ENCODE data around the gene CDK13.

CDK13 gene

DNA sequence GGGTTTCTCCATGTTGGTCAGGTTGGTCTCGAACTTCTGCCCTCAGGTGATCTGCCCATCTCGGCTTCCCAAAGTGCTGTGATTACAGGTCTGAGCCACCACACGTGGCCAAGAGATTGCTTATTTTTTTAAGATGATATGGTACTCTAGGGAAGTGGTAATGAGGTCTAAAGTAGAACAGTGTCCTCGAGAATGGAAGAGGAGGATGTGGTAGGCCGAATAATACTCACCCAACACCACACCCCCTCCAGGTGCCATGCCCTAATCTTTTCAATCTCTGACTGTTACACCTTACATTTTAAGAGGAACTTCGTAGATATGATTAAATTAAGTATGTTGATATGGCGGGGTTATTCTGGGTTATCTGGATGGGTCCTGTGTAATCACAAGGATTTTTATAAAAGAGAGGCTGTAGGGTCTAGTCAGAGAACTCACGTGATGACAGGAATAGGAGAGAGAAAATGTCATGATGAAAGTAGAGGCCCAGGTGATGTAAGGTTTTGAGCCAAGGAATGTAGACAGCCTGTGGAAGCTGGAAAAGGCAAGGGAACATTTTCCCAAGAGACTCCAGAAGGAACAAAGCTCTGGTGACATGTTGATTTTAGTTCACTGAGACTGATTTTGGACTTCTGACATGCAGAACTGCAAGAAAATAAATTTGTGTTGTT, 29.5 kb downstream of the CDK13 start:
- H3K27me3 ChIP-seq (replicated peaks; ENCODE audit: insufficient read depth, low read length) = no peaks in the 10 kb centered on the region
- no peaks in the 10 kb centered on the region for H3K4me1 ChIP-seq (ENCODE audit: low read length)
- peaks cover 85% of the 10 kb centered on the region for H3K79me2 ChIP-seq (ENCODE audit: low read length)
- H3K4me2 ChIP-seq (ENCODE audit: low read depth, low read length) = no peak overlapping the region
- no peaks in the 10 kb centered on the region for H3K9me3 ChIP-seq (replicated peaks; ENCODE audit: insufficient read depth, low read length)
- no peak overlapping the region for H3K27ac ChIP-seq (ENCODE audit: low read length)
- H3F3A ChIP-seq (ENCODE audit: insufficient read depth, low read length) = no peaks in the 10 kb centered on the region; the same call in 1 of the 2 replicates
- H3K9me2 ChIP-seq (replicated peaks; ENCODE audit: insufficient read depth, low read length) = no peaks in the 10 kb centered on the region
- H3K36me3 ChIP-seq (replicated peaks; ENCODE audit: insufficient read depth, low read length) = no peaks in the 10 kb centered on the region
- DNase-seq = no peak
- TF ChIP-seq, protein P1, sequence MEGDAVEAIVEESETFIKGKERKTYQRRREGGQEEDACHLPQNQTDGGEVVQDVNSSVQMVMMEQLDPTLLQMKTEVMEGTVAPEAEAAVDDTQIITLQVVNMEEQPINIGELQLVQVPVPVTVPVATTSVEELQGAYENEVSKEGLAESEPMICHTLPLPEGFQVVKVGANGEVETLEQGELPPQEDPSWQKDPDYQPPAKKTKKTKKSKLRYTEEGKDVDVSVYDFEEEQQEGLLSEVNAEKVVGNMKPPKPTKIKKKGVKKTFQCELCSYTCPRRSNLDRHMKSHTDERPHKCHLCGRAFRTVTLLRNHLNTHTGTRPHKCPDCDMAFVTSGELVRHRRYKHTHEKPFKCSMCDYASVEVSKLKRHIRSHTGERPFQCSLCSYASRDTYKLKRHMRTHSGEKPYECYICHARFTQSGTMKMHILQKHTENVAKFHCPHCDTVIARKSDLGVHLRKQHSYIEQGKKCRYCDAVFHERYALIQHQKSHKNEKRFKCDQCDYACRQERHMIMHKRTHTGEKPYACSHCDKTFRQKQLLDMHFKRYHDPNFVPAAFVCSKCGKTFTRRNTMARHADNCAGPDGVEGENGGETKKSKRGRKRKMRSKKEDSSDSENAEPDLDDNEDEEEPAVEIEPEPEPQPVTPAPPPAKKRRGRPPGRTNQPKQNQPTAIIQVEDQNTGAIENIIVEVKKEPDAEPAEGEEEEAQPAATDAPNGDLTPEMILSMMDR (IDR thresholded peaks at IDR 0.05; ENCODE audit: low read length) = no peak
- TF ChIP-seq EZH2 (optimal IDR thresholded peaks at IDR 0.05; ENCODE audit: low read depth, low read length) (no peak), EZH2phosphoT487 (IDR thresholded peaks at IDR 0.05; ENCODE audit: low read length) (no peak)
- H2AFZ ChIP-seq (ENCODE audit: low read length) = no peak overlapping the region
- H3K9ac ChIP-seq (ENCODE audit: low read length) = no peak overlapping the region
- H3K4me3 ChIP-seq (ENCODE audit: low read length) = no peak overlapping the region
- H4K20me1 ChIP-seq (ENCODE audit: insufficient read depth, low read length) = no peaks in the 10 kb centered on the region

DNA sequence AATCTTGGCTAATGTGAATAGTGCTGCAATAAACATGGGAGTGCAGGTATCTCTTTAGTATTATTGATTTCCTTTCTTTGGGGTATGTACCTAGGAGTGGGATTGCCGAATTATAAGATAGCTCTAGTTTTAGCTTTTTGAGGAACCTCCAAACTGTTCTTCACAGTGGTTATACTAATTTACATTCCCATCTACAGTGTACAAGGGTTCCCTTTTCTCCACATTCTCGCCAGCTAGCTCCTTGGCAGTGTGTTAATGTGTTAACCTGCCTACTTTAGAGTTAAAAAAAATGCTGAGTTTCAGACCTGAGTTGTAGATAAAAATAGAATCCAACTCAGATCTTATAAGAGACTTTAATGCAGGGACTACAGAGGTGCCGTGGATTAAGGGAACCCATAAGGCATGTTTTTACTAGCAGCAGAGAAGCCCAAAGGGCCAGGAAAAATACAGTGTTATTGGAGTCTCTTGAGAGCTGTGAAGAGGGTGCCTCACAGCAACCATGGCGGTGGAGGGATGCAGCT, 35.4 kb downstream of the CDK13 start:
- Histone ChIP-seq H3K4me1 (ENCODE audit: low read length) (0 out of 2 replicates have a peak, but pooled peaks cover 8% of the 10 kb centered on the region), H3K4me2 (ENCODE audit: low read depth, low read length) (no peak overlapping the region), H3K4me3 (ENCODE audit: low read length) (no peak overlapping the region), H3K27ac (ENCODE audit: low read length) (no peak overlapping the region), H3K36me3 (replicated peaks; ENCODE audit: insufficient read depth, low read length) (no peaks in the 10 kb centered on the region), H3K79me2 (ENCODE audit: low read length) (peaks cover 76% of the 10 kb centered on the region), H3K9me2 (replicated peaks; ENCODE audit: insufficient read depth, low read length) (no peaks in the 10 kb centered on the region), H3K9ac (ENCODE audit: low read length) (no peak overlapping the region), H3F3A (ENCODE audit: insufficient read depth, low read length) (no peaks in the 10 kb centered on the region; the same call in 1 of the 2 replicates), H3K27me3 (replicated peaks; ENCODE audit: insufficient read depth, low read length) (no peaks in the 10 kb centered on the region), H2AFZ (ENCODE audit: low read length) (no peak overlapping the region), H4K20me1 (ENCODE audit: insufficient read depth, low read length) (peaks cover 4% of the 10 kb centered on the region; the same call in 1 of the 2 replicates), H3K9me3 (replicated peaks; ENCODE audit: insufficient read depth, low read length) (no peaks in the 10 kb centered on the region)
- no peak for TF ChIP-seq EZH2 (optimal IDR thresholded peaks at IDR 0.05; ENCODE audit: low read depth, low read length)
- DNase-seq = no peak

DNA sequence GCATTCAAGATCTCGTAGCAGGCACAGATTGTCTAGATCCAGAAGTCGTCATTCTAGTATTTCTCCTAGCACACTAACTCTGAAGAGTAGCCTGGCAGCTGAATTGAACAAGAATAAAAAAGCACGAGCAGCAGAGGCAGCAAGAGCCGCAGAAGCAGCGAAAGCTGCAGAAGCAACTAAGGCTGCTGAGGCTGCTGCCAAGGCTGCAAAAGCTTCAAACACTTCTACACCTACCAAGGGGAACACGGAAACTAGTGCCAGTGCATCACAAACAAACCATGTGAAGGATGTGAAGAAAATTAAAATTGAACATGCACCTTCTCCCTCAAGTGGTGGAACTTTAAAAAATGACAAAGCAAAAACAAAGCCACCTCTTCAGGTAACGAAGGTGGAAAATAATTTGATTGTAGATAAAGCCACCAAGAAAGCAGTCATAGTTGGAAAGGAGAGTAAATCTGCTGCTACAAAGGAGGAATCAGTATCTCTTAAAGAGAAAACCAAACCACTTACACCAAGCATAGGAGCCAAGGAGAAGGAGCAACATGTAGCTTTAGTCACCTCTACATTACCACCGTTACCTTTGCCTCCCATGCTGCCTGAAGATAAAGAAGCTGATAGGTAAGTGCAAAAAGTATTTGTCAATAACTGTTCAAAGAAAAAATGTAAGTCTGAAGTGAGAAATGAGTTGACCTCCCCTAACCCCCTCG, 37.7 kb downstream of the CDK13 start:
- Histone ChIP-seq H2AFZ (ENCODE audit: low read length) (no peak overlapping the region), H3K9me2 (replicated peaks; ENCODE audit: insufficient read depth, low read length) (no peaks in the 10 kb centered on the region), H3K9ac (ENCODE audit: low read length) (no peak overlapping the region), H4K20me1 (ENCODE audit: insufficient read depth, low read length) (peaks cover 4% of the 10 kb centered on the region; the same call in 1 of the 2 replicates), H3K27me3 (replicated peaks; ENCODE audit: insufficient read depth, low read length) (no peaks in the 10 kb centered on the region), H3K4me2 (ENCODE audit: low read depth, low read length) (no peak overlapping the region), H3K36me3 (replicated peaks; ENCODE audit: insufficient read depth, low read length) (no peaks in the 10 kb centered on the region), H3K4me3 (ENCODE audit: low read length) (no peak overlapping the region), H3K79me2 (ENCODE audit: low read length) (peaks cover 81% of the 10 kb centered on the region), H3K9me3 (replicated peaks; ENCODE audit: insufficient read depth, low read length) (no peaks in the 10 kb centered on the region), H3K4me1 (ENCODE audit: low read length) (0 out of 2 replicates have a peak, but pooled peaks cover 8% of the 10 kb centered on the region), H3F3A (ENCODE audit: insufficient read depth, low read length) (no peaks in the 10 kb centered on the region), H3K27ac (ENCODE audit: low read length) (no peak overlapping the region)
- DNase-seq = no peak
- TF ChIP-seq, protein P1 (IDR thresholded peaks at IDR 0.05; ENCODE audit: low read length) = no peak
- no peak for TF ChIP-seq EZH2phosphoT487 (IDR thresholded peaks at IDR 0.05; ENCODE audit: low read length)
- no peak for TF ChIP-seq EZH2 (optimal IDR thresholded peaks at IDR 0.05; ENCODE audit: low read depth, low read length)
